Measurements from ENCODE around the gene RAD51D.

RAD51D gene

GRCh38 chr17:35088881-35089585, 30.6 kb downstream of the RAD51D start:
- DNase-seq: peak; percentile 89

- DNase-seq: peak; percentile 14
These were observed 31.2 kb downstream of the RAD51D start for GRCh38 chr17:35088356-35088880.

- peak; percentile 13 for DNase-seq
These were observed 31.8 kb downstream of the RAD51D start for GRCh38 chr17:35087731-35088355.

- no peak for DNase-seq
These were observed 32.6 kb downstream of the RAD51D start for GRCh38 chr17:35086931-35087573.

- DNase-seq: no peak
These were observed 33.5 kb downstream of the RAD51D start for GRCh38 chr17:35086164-35086563.

- no peak for DNase-seq
These were observed 34.7 kb downstream of the RAD51D start for GRCh38 chr17:35084987-35085386.

GRCh38 chr17:35083071-35083470, 36.6 kb downstream of the RAD51D start:
- DNase-seq: no peak

- no peak for DNase-seq
These were observed 37.5 kb downstream of the RAD51D start for GRCh38 chr17:35082073-35082657.

GRCh38 chr17:35081638-35082037, 38.0 kb downstream of the RAD51D start:
- no peak for DNase-seq

- no peak for DNase-seq
These were observed 39.1 kb downstream of the RAD51D start for GRCh38 chr17:35080536-35080935.

GRCh38 chr17:35079547-35080423, 39.9 kb downstream of the RAD51D start:
- no peak for DNase-seq

- no peak for DNase-seq
These were observed 42.8 kb downstream of the RAD51D start for GRCh38 chr17:35076874-35077273.

GRCh38 chr17:35074711-35075707, 44.7 kb downstream of the RAD51D start:
- DNase-seq: no peak

- DNase-seq: peak; percentile 20
These were observed 45.6 kb downstream of the RAD51D start for GRCh38 chr17:35073991-35074627.

GRCh38 chr17:35073183-35073790, 46.4 kb downstream of the RAD51D start:
- no peak for DNase-seq

- DNase-seq: no peak
These were observed 50.3 kb downstream of the RAD51D start for GRCh38 chr17:35069311-35069710.

GRCh38 chr17:35068249-35068648, 51.4 kb downstream of the RAD51D start:
- DNase-seq: no peak

- DNase-seq: no peak
These were observed 53.8 kb downstream of the RAD51D start for GRCh38 chr17:35065880-35066279.

GRCh38 chr17:35064516-35065215, 55.0 kb downstream of the RAD51D start:
- DNase-seq: no peak

Data from activated naive CD4-positive, alpha-beta T cell treated with anti-CD3 and anti-CD28 coated beads, Interleukin-2, amount 50 U/mL, for 16 hours (primary cell).